NT2/D1 (cell line): ENCODE results near the gene SLC6A12.

Experiments
- SUZ12 ChIP-seq: IDR thresholded peaks from 2 replicates; pipeline ENCODE4 v1.6.1; 2011; ENCODE audit not compliant: insufficient read length, insufficient read depth; ENCODE audit errors: extremely low read depth
- YY1 ChIP-seq: IDR thresholded peaks from 2 replicates; pipeline ENCODE4 v1.6.1; 2011; ENCODE audit not compliant: insufficient read length, insufficient read depth
- ZNF274 ChIP-seq: IDR thresholded peaks from 2 replicates; pipeline ENCODE4 v1.6.1; 2011; ENCODE audit warnings: mild to moderate bottlenecking, low read depth, low read length

DNA sequence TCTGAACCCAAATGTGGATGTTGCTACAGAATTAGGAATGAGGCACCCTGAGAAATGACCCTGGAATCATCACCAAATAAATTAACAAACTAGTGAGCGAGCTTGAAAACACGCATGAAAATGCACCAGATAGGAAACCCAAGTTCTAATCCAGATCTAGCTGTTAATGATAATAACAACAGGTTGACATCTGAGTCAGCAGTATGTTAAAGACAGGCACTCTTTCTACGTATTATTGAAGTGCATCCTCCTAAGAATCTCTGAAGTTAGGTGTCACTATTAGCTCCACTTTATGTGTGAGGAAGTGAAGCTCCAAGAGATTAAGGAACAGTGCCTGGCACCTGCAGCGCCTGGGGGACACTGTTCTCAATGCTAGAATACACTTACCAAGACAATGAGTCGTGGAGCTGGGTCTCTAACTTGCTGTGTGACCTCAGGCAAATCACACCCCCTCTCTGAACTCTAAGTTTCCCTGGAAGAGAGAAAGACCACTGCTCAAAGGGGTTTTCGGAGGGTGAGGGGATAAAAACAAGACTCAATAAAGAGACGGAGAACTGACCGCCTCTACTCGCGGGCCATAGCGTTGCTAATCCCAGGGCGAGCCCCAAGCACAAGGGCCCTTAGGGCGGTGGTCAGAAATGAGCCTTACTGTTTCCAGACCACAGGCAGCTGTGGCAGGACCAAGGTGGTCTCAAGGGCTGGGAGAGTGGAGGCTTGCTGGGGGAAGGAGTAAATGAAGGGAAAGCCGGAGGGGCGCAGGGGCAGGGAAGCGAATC lies 2.1 kb downstream of the SLC6A12 start:
- TF ChIP-seq YY1: no peak
- TF ChIP-seq SUZ12: no peak
- no peak for TF ChIP-seq ZNF274
